GM18507 (cell line): ENCODE results near the gene MX1.
"Not testable (repeated sequence)": the region's sequence is repeated elsewhere in the genome, so short reads cannot be mapped to it uniquely, and the experiment has no call there.

ENCODE experiments used
- DNase-seq: peaks from one replicate; pipeline ENCODE4 v3.0.0; 2011; ENCODE audit warnings: low read depth; ENCODE audit not compliant: insufficient read length; ENCODE audit errors: extremely low spot score
- FAIRE-seq: peaks from 2 replicates; lab custom pipeline; 2011; peaks lifted over from hg19 to GRCh38; lab: Jason Lieb, UNC

The MX1 gene

DNA sequence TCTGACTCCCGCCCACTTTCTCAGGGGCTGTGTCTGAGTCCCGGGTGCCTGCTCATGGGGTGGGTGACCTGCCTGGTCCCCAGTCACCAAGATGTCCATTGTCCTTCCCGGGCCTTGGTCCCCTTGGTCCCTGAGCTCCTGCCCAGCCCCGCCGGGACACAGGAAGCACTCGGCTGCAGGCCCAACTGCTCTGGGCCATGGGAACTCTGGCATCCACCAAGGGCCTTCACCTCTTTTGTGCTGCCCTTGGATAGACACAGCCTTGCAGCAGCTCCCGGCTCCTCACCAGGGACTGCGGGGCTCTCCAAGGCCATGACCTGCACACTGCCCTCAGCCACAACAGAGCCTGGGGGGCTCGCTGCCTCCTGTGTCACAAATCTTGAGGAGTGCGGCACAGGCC is 22.1 kb upstream of the MX1 start:
- FAIRE-seq (no peak), DNase-seq (no peak)

DNA sequence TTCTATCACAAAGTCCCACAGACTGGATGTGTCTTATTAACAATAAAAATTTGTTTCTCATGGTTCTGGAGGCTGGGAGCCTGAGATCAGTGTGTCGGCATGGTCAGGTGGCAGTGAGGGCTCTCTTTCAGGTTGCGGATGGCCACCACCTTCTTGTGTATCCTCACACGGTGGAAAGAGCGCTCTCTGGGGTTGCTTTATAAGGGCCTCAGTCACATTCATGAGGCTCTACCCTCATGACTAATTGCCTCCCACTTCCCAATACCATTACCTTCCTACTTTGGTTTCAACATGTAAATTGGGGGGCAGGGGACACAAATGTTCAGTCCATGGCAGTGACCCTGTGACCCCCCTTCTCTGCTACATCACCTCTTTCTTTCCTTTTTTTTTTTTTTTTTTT is 20.7 kb upstream of the MX1 start:
- FAIRE-seq (no peak), DNase-seq (no peak)

DNA sequence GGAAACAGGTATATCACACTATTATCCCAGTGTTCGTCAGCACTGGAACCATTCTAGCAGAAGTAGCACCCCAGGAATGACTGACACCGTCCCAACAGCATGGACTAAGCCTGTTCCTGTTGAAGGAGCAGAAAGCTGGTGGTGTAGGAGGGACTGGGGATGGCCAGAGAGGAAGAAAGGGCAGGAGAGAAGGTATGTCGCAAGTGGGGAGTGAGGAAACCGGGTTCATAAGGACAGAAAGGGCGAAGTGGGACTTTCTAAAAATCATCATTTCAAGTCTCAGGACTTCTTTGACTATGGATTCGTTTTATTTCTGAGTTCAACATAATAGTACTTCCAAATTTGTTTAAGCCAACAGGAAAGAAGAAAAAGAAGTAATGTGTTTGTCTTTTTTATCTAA is 19.7 kb upstream of the MX1 start:
- no peak for DNase-seq
- FAIRE-seq: no peak

DNA sequence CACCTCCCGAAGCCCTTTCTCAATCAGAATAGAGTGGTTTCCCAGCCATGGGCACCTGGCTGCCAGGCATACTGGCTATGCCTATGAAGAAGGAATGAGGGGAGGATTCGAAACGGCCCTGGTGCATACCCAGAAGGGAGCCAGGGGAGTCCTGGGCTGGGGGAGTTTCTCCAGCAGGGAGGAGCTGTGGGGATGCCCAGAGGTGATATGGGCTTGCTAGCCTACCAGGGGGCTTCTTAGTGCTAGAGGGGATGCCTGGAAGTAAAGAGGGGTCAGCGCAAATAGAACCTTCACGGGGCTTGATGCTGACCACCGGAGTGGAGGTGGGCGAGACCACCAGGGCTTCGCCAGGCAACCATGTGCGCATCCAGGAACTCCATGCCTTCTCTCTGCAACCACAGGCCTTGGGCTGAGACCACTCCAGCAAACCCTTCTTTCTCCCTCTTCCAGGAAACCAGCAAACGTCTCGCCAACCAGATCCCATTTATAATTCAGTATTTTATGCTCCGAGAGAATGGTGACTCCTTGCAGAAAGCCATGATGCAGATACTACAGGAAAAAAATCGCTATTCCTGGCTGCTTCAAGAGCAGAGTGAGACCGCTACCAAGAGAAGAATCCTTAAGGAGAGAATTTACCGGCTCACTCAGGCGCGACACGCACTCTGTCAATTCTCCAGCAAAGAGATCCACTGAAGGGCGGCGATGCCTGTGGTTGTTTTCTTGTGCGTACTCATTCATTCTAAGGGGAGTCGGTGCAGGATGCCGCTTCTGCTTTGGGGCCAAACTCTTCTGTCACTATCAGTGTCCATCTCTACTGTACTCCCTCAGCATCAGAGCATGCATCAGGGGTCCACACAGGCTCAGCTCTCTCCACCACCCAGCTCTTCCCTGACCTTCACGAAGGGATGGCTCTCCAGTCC is 18.2 kb upstream of the MX1 start:
- FAIRE-seq: no peak
- no peak for DNase-seq

DNA sequence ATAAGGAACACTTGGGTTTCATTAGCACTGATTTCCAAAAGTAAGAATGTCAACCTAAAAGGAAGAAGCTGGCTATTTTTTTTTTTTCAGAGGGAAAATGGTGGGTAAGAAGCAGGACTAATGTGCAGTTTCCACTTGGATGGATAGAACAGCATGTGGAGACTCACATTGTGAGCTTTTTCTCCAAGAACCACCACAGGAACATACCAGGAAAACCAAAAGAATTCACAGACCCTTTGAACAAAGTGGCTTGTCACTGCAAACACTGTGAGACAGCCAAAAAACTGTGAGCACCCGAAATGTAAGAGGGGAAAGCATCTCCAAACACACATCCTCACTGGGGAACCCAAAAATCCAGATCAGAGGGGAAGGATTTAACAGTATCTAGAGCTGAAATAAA is 15.7 kb upstream of the MX1 start:
- no peak for DNase-seq
- no peak for FAIRE-seq

DNA sequence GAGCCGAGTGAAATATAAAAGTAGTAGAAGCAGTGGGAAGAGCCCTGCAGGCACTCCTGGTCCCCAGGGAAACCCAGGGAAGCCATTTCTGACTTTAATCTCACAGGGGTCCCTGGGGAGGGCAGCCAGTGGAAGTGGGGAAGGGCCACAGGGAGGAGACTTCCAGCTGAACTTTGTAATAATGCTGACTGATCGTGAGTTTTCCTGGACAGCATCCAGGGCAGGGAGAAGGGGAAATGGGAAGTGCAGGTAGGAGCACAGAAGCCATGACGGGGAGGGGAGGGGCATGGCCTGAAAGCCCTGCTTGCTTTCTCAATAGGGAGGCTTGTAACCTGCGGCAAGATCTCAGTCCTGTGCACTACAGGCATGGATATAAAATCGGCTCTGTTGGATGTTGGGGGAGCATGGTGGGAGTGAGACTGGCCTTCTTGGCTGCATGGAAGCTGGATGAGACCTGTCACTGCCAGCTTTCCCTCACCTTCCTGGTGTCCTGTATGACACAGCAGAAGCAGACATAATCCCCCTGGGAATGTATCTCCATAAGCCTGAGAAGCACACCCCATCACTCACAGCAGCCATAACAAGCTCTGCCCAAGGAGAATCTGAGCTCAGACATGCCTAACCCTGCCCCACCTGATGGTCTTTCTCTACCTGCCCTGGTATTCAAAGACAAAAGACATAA is 15.1 kb upstream of the MX1 start:
- no peak for FAIRE-seq
- no peak for DNase-seq

DNA sequence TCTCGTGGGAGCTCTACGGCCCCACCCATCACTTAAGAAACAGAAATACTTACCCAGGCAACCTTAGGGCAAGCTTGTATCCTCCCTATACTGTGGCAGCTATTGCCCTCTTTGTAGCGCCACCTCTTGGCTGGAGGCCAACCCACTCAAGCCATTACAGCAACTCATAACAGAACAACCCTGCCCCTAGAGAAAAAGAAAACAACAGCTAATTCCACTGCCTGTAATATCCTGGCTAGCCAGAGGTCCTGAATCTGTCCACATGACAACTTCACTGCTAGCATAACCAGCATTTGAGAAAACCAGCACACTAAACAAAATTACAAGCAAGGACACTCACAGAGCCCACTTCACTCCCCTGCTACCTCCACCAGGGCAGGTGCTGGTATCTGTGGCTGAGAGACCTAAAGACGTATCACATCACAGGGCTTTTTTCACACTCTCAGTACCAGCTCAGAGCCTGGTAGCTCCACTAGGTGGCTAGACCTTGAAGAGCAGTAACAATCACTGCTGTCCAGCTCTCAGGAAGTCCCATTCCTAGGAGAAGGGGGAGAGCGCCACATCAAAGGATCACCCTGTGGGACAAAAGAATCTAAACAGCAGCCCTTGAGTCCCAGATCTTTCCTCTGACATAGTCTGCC is 14.5 kb upstream of the MX1 start:
- DNase-seq: no peak
- peak; percentile 60 for FAIRE-seq

DNA sequence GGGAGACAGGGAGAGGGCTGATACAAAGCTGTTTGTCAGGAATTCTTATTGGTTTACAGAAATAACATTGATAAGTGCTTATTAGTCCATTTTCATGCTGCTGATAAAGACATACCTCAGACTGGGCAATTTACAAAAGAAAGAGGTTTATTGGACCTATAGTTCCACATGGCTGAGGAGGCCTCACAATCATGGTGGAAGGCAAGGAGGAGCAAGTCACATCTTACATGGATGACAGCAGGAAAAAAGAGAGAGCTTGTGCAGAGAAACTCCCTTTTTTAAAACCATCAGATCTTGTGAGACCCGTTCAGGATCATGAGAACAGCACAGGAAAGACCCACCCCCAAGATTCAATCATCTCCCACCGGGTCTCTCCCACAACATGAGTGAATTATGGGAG is 8.5 kb upstream of the MX1 start:
- FAIRE-seq, DNase-seq: not testable (repeated sequence)

DNA sequence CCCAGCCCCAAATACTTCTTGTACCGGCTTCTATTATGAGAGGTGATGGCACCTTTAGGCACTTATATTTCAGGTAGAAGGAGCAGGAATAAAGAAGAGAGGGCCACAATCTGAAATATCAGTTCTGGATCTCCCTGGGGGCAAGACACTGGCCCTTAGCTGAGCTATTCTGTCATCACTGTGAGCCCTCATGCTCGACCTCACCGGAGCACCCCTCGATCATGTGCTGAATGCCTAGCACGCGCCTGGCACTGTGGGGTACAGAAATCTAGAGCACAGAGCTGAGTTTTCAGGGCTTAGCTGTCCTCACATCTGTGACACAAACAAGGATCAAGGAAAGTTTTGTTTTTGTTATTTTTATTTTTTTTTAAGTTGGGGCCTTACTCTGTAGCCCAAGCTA is 7.6 kb upstream of the MX1 start:
- FAIRE-seq (no peak), DNase-seq (no peak)

DNA sequence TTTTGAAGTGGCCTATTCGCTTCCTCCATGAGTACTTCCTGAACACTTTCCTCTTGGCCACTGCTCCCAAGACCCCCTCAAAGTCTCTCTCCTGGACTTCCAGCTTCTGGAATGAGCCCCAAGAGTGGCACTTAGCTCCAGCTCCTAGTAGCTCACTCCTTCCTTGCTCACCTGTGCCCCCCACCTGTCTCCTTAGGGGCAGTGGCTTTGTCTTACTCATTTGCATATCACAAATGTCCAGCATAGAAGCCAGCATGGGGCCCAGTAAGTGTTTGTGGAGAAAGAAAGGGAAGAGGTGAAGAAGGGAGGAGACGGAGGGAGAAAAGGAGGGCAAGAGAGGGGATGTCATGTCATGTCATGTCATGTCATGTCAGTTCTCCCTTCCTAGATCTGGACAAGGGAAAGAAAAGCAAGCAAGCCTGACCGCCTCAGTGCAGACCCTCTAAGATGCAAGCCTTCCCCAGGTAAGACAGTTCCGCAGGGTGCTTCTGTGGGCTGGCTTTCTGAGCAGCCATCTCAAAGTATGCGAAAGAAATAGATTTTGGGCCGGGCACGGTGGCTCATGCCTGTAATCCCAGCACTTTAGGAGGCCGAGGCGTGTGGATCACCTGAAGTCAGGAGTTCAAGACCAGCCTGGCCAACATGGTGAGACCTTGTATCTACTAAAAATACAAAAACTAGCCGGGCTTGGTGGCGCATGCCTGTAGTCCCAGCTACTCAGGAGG is 6.9 kb upstream of the MX1 start:
- DNase-seq (no peak), FAIRE-seq (no peak)

DNA sequence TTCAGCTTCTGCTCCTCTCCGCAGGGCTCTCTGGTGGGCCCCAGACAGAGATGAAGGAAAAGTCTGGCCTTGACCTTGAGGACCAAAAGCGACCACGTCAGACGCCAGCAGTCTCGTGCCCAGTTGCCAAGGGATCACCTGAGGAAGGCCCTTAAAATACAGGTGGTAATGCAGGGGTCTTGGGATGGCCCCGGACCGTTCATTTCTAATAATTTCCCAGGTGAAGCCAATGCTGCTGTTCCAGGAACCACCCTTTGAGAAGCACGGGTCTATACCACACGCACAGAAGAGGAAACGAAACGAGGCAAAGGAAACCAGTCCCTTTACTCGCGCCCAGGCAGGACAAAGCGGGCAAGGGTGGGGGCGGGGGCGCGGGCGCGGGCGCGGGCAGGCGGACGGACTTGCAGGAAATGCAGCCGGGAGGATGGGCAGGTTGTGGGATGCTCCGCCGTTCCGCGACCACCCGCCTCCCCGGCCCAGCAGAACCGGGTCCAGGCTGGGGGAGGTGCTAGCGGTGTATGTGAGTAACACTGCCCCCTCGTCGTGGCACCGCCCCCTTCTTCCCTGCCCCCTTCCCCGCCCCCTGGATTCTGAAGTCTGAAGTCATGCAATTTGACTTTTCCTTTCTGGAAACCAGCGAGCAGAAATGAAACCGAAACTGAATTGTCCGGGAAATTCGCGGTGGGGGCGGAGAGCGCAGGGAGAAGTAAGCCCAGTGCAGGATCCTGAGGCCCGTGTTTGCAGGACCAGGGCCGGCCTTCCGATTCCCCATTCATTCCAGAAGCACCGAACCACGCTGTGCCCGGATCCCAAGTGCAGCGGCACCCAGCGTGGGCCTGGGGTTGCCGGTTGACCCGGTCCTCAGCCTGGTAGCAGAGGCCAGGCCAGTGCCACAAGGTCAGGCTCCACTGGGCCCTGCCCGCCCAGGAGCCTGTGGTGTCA is 5.8 kb upstream of the MX1 start:
- DNase-seq (no peak), FAIRE-seq (peak; percentile 73)

DNA sequence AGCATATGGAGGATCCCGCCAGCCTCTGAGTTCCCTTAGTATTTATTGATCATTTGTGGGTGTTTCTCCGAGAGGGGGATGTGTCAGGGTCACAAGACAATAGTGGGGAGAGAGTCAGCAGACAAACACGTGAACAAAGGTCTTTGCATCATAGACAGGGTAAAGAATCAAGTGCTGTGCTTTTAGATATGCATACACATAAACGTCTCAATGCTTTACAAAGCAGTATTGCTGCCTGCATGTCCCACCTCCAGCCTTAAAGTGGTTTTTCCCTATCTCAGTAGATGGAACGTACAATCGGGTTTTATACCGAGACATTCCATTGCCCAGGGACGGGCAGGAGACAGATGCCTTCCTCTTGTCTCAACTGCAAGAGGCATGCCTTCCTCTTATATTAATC is 5.0 kb upstream of the MX1 start:
- DNase-seq: not testable (repeated sequence)
- FAIRE-seq: peak; percentile 33

DNA sequence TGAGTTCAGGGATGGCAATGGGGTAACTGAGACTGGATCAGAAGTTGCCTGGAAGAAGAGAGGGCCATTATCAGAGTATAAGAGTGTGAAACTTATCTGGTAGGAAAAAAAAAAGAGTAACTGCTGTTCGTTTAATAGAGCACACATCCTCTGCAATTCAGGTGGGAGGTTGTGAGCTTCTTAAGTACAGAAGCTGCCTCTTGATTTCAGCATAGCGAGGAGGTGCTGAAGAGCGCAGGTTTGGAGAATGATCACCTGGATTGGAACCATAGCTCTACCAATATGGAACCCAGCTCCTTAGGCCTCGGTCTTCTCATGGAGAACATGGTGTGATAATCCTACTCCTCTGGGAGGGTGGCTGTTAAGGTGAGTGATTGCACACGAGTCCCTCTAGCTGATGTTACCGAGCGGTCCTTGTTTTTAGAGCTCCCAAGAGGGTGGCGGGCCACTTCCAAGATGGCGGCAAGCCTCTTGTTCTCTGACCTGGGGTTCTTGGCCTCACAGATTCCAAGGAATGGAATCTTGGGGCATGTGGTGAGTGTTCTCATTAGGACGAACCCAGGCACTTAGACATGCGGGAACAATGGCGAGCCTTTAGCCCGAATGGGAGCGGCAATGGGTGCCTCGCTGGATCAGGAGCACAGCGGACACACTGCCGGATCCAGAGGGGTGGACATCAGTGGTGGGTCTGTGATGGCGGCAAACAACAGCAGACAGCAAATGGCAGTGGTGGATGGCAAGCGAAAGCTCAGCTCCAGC is 3.3 kb upstream of the MX1 start:
- no peak for FAIRE-seq
- DNase-seq: no peak

DNA sequence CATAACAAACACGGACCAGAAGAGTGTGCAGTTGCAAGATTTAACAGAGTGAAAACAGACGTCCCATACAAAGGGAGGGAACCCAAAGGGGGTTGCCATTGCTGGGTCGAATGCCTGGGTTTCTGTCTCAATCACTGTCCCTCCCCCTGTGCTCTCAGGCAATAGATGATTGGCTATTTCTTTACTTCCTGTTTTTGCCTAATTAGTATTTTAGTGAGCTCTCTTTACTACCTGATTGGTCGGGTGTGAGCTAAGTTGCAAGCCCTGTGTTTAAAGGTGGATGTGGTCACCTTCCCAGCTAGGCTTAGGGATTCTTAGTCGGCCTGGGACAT is 2.8 kb upstream of the MX1 start:
- not testable (repeated sequence) for DNase-seq, FAIRE-seq

DNA sequence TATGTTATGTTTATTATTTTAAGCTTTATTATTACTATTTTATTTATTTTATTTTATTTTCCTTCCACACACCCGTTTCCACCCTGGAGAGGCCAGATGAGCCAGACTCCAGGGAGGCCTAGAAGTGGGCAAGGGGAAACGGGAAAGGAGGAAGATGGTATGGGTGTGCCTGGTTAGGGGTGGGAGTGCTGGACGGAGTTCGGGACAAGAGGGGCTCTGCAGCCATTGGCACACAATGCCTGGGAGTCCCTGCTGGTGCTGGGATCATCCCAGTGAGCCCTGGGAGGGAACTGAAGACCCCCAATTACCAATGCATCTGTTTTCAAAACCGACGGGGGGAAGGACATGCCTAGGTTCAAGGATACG is 468 bp upstream of the MX1 start:
- FAIRE-seq: no peak

DNA sequence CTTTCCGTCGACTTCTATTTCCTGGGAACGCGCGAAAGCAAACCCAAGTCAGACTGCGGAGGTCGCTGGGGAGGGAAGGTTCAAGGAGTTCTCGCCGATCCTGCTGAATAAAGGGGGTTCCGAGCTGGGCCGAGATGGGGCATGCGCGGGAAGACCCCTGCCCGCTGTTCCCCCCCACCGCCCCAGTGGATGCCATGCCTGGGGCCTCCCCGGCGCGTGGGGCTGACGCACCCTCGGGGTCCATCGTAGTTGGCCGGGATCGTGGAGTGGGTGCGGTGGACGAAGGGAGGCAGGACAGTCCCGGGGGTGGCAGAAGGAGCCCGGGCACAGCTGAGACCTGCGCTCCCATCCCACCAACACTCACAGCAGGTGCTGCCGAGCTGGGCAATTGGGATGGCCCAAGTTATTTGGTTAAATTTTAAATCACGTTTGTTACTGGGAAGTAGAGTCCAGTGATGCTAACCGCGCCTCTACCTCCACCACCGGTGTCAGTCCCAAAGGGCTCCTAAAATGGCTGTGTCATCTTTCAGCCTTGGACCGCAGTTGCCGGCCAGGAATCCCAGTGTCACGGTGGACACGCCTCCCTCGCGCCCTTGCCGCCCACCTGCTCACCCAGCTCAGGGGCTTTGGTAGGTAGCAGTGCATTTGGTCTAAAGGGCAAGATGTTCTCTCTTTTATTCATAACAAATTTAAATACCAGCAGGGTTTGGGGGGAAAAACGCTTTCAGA is 801 bp downstream of the MX1 start:
- no peak for DNase-seq
- FAIRE-seq: peak; percentile 48

More for the DNA sequence above, 468 bp upstream of the MX1 start:
- DNase-seq: no peak

DNA sequence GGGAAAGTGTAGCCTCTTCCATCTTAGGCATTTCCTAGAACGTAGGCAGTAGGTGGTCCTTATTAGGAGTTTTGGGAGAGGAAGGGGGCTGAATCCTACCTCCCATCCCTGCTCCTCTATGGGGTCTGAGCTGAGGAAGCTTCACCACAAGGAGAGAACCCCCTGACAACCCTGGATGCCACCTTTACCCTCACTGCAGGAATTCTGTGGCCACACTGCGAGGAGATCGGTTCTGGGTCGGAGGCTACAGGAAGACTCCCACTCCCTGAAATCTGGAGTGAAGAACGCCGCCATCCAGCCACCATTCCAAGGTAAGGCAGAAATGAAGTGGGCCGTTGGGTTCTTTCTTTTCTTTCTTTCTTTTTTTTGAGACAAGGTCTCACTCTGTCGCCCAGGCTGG is 1.5 kb downstream of the MX1 start:
- no peak for FAIRE-seq

DNA sequence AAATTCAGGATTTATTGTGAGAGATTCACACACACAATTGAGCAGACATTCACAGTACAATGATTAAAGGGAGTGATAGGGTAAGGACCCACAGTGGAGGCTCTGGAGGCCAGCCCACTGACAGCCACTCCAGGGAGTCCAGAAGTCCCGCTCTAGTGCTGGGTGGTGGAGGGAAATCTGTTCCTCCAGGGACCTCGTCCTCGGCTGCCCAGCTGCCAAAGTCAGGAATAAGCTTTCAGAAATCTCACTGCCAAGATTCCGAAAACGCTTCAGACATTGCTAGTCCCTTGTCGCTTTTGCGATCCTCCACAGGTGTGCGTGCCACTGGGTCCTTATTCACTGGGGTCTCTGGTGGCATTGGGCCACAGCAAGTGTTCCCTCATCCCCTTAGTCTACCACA is 2.3 kb downstream of the MX1 start:
- FAIRE-seq: no peak
- DNase-seq: no peak

More for the DNA sequence above, 1.5 kb downstream of the MX1 start:
- no peak for DNase-seq
